Measurements from ENCODE around the gene CHIC2.

GRCh38 chr4:53987761-53988171 lies 76.6 kb downstream of the CHIC2 start:
- TF ChIP-seq CTCF (IDR thresholded peaks at IDR 0.05), result no peak
- TF ChIP-seq ZFX (IDR thresholded peaks at IDR 0.05; ENCODE audit: borderline replicate concordance), result no peak

Data from 22Rv1 (cell line).